Fibroblast of lung (primary cell): Measurements from ENCODE around the gene ALOX12B. TPM values are rescaled to one million over a fixed set of nuclear protein-coding genes. Genes with fewer than 3 reads are reported as not detected.

ENCODE experiments used
- DNase-seq, 2 donors: peaks; one replicate each; pipeline versions ENCODE4 v3.0.0 to v3.0.0-alpha.2; 2010; ENCODE audit warnings: low read depth in 2 of 2
- H2AFZ ChIP-seq: 2 replicates; pipeline ENCODE4 v1.5.1; 2012; ENCODE audit warnings: low read length, control low read depth, inconsistent platforms
- H3K27ac ChIP-seq: 2 replicates; pipeline ENCODE4 v1.5.1; 2011; ENCODE audit warnings: low read length, control low read depth; ENCODE audit not compliant: insufficient read depth
- H3K27me3 ChIP-seq: 2 replicates; pipeline ENCODE4 v1.5.1; 2011; ENCODE audit warnings: mild to moderate bottlenecking, low read length; ENCODE audit not compliant: control insufficient read depth, insufficient read depth
- H3K36me3 ChIP-seq: 2 replicates; pipeline ENCODE4 v1.5.1; 2011; ENCODE audit warnings: low read length; ENCODE audit not compliant: control insufficient read depth, insufficient read depth
- H3K4me1 ChIP-seq: 2 replicates; pipeline ENCODE4 v1.5.1; 2011; ENCODE audit warnings: low read length; ENCODE audit not compliant: control insufficient read depth, insufficient read depth; ENCODE audit errors: extremely low read depth
- H3K4me2 ChIP-seq: 2 replicates; pipeline ENCODE4 v1.5.1; 2011; ENCODE audit warnings: low read length, control low read depth; ENCODE audit not compliant: insufficient read depth; ENCODE audit errors: extremely low read depth
- H3K4me3 ChIP-seq, 4 experiments: fragments of 200-600 bp in 1 of 4; sonication (generic) in 1 of 4; replicated peaks in 1 of 4; 2 replicates each; pipeline ENCODE4 v1.5.1; 2011 to 2016; ENCODE audit warnings: low read length in 4 of 4, low read depth in 3 of 4, mild to moderate bottlenecking in 3 of 4, control low read depth in 2 of 4, inconsistent platforms in 1 of 4, mixed read lengths in 1 of 4; ENCODE audit not compliant: insufficient read depth in 1 of 4; ENCODE audit errors: control extremely low read depth in 1 of 4
- H3K79me2 ChIP-seq: 2 replicates; pipeline ENCODE4 v1.5.1; 2012; ENCODE audit warnings: mild to moderate bottlenecking, low read length, inconsistent platforms; ENCODE audit not compliant: control insufficient read depth, insufficient read depth
- H3K9ac ChIP-seq: 2 replicates; pipeline ENCODE4 v1.5.1; 2011; ENCODE audit warnings: mild to moderate bottlenecking, low read length, control low read depth; ENCODE audit not compliant: insufficient read depth
- H3K9me3 ChIP-seq: 2 replicates; pipeline ENCODE4 v1.5.1; 2012; ENCODE audit warnings: low read depth, low read length; ENCODE audit not compliant: control insufficient read depth, insufficient read depth
- H4K20me1 ChIP-seq: 2 replicates; pipeline ENCODE4 v1.5.1; 2011; ENCODE audit warnings: low read length; ENCODE audit not compliant: control insufficient read depth, insufficient read depth; ENCODE audit errors: extremely low read depth
- CTCF ChIP-seq, 2 donors: IDR thresholded peaks in 1 of 2; conservative IDR thresholded peaks in 1 of 2; 1 replicate in 1 of 2; 2 replicates in 1 of 2; pipeline ENCODE4 v1.5.1; 2011 to 2012; ENCODE audit warnings: low read length in 2 of 2, control low read depth in 1 of 2, inconsistent platforms in 1 of 2, low read depth in 1 of 2, mild to moderate bottlenecking in 1 of 2
- EZH2 ChIP-seq: IDR thresholded peaks from 2 replicates; pipeline ENCODE4 v1.5.1; 2012; ENCODE audit warnings: low read length, control low read depth, mild to moderate bottlenecking; ENCODE audit errors: missing control alignments
- polyA plus RNA-seq, 2 donors: library from polyadenylated mRNA; depleted of rRNA in 1 of 2; stranded (reverse) in 1 of 2; unstranded in 1 of 2; fragments of >200 nt; gene quantifications; 2 replicates each; pipeline ENCODE4 v1.2.1, GENCODE V29; 2011 to 2012; ENCODE audit warnings: missing spikeins in 1 of 2
- total RNA-seq: library from RNA; depleted of rRNA; stranded (reverse); fragments of >200 nt; gene quantifications from 2 replicates; pipeline ENCODE4 v1.2.1, GENCODE V29; 2014

The ALOX12B gene
- total and polyA plus RNA-seq, 2 donors (not counting 1 experiment from before 2014, with no cell fraction given) = not detected

GRCh38 chr17:8075574-8076342, 11.8 kb downstream of the ALOX12B start:
- DNase-seq = no peak
- Histone ChIP-seq H3K27me3 (peaks cover 56% of the 10 kb centered on the region), H2AFZ (no peak overlapping the region), H3K4me2 (no peak overlapping the region), H3K9me3 (no peaks in the 10 kb centered on the region), H3K27ac (no peak overlapping the region), H4K20me1 (no peaks in the 10 kb centered on the region), H3K36me3 (no peaks in the 10 kb centered on the region), H3K9ac (no peak overlapping the region), H3K79me2 (no peaks in the 10 kb centered on the region), H3K4me3 (no peak overlapping the region), H3K4me1 (peaks cover 2% of the 10 kb centered on the region)
- TF ChIP-seq CTCF (conservative IDR thresholded peaks at IDR 0.05 in 1 of 2, IDR thresholded peaks at IDR 0.05 in 1 of 2; ENCODE audit: low read depth in 1 of 2, low read length in 2 of 2) (no peak), EZH2 (no peak)

- Histone ChIP-seq H3K27ac (no peak overlapping the region), H3K36me3 (no peaks in the 10 kb centered on the region), H3K9me3 (no peaks in the 10 kb centered on the region), H4K20me1 (no peaks in the 10 kb centered on the region), H3K9ac (no peak overlapping the region), H3K4me2 (no peak overlapping the region), H3K4me1 (peaks cover 2% of the 10 kb centered on the region), H3K79me2 (no peaks in the 10 kb centered on the region), H3K4me3 (no peak overlapping the region), H2AFZ (no peak overlapping the region), H3K27me3 (peaks cover 51% of the 10 kb centered on the region)
- TF ChIP-seq EZH2 = no peak
- no peak for TF ChIP-seq CTCF (conservative IDR thresholded peaks at IDR 0.05 in 1 of 2, IDR thresholded peaks at IDR 0.05 in 1 of 2; ENCODE audit: low read depth in 1 of 2, low read length in 2 of 2)
- DNase-seq = no peak
These were observed 12.4 kb downstream of the ALOX12B start for GRCh38 chr17:8075081-8075480.

GRCh38 chr17:8074554-8074953, 13.0 kb downstream of the ALOX12B start:
- peaks cover 48% of the 10 kb centered on the region for H3K27me3 ChIP-seq

More at GRCh38 chr17:8074554-8074953, 13.0 kb downstream of the ALOX12B start:
- no peaks in the 10 kb centered on the region for H3K36me3 ChIP-seq
- H3K9ac ChIP-seq = no peak overlapping the region
- no peaks in the 10 kb centered on the region for H3K4me1 ChIP-seq
- no peaks in the 10 kb centered on the region for H3K9me3 ChIP-seq
- H3K27ac ChIP-seq = no peak overlapping the region
- DNase-seq = no peak
- no peaks in the 10 kb centered on the region for H4K20me1 ChIP-seq
- TF ChIP-seq EZH2 (no peak), CTCF (conservative IDR thresholded peaks at IDR 0.05 in 1 of 2, IDR thresholded peaks at IDR 0.05 in 1 of 2; ENCODE audit: low read depth in 1 of 2, low read length in 2 of 2) (no peak)
- H3K79me2 ChIP-seq = no peaks in the 10 kb centered on the region
- no peak overlapping the region for H2AFZ ChIP-seq
- no peak overlapping the region for H3K4me2 ChIP-seq
- H3K4me3 ChIP-seq = no peak overlapping the region
